CD4-positive, CD25-positive, alpha-beta regulatory T cell (primary cell): ENCODE measurements around the gene LDLRAP1. TPM values are rescaled to one million over a fixed set of nuclear protein-coding genes. Genes with fewer than 3 reads are reported as not detected.

Source experiments
- ATAC-seq, 2 donors: fragments of 150-1000 bp; cut with Tn5 transposase; one replicate each; pipeline ENCODE4 v1.10.0; 2021; ENCODE audit warnings: low read depth in 2 of 2, moderate number of reproducible peaks in 2 of 2, moderate library complexity in 1 of 2
- DNase-seq, 3 donors: peaks; one replicate each; pipeline versions ENCODE4 v3.0.0 to v3.0.0-alpha.2; 2012 to 2022; ENCODE audit warnings: mixed read lengths in 1 of 3
- H3K27ac ChIP-seq: one replicate; pipeline ENCODE4 v1.7.0; 2013; ENCODE audit warnings: mild to moderate bottlenecking, low read length; ENCODE audit not compliant: insufficient read depth, poor library complexity, severe bottlenecking
- H3K27me3 ChIP-seq: one replicate; pipeline ENCODE4 v1.7.0; 2013; ENCODE audit warnings: low read length; ENCODE audit not compliant: control insufficient read depth, insufficient read depth
- H3K36me3 ChIP-seq: one replicate; pipeline ENCODE4 v1.7.0; 2013; ENCODE audit warnings: mild to moderate bottlenecking, low read length, moderate library complexity; ENCODE audit not compliant: control insufficient read depth, insufficient read depth
- H3K4me1 ChIP-seq: 2 replicates; pipeline ENCODE4 v1.7.0; 2013; ENCODE audit warnings: mild to moderate bottlenecking, low read length; ENCODE audit not compliant: insufficient read depth, control insufficient read depth, poor library complexity, severe bottlenecking
- H3K4me3 ChIP-seq: one replicate; pipeline ENCODE4 v1.7.0; 2013; ENCODE audit warnings: low read depth, mild to moderate bottlenecking, low read length, moderate library complexity
- H3K9me3 ChIP-seq, 2 experiments: 1 replicate in 1 of 2; 2 replicates in 1 of 2; pipeline ENCODE4 v1.7.0; 2013; ENCODE audit warnings: low read length in 2 of 2, mild to moderate bottlenecking in 1 of 2, moderate library complexity in 1 of 2; ENCODE audit not compliant: control insufficient read depth in 2 of 2
- H3K27ac Mint-ChIP-seq, 3 donors: one replicate each; pipeline ENCODE4 v1.8.0; 2020 to 2022; ENCODE audit warnings: mild to moderate bottlenecking in 3 of 3, mixed read lengths in 3 of 3, moderate library complexity in 2 of 3
- H3K27me3 Mint-ChIP-seq: one replicate; pipeline ENCODE4 v1.8.0; 2022; ENCODE audit warnings: mild to moderate bottlenecking, mixed read lengths
- H3K36me3 Mint-ChIP-seq: one replicate; pipeline ENCODE4 v1.8.0; 2020; ENCODE audit warnings: mixed read lengths
- H3K4me1 Mint-ChIP-seq, 4 donors: one replicate each; pipeline ENCODE4 v1.8.0; 2020 to 2022; ENCODE audit warnings: mixed read lengths in 4 of 4, mild to moderate bottlenecking in 1 of 4
- H3K4me3 Mint-ChIP-seq, 4 donors: one replicate each; pipeline ENCODE4 v1.8.0; 2020 to 2022; ENCODE audit warnings: mild to moderate bottlenecking in 4 of 4, mixed read lengths in 4 of 4, moderate library complexity in 3 of 4
- H3K9me3 Mint-ChIP-seq, 7 donors: one replicate each; pipeline ENCODE4 v1.8.0; 2020 to 2022; ENCODE audit warnings: mixed read lengths in 7 of 7, mild to moderate bottlenecking in 3 of 7, moderate library complexity in 2 of 7
- polyA plus RNA-seq, 4 donors: library from polyadenylated mRNA; unstranded; fragments of 300-500 nt; fragmentation: Illumina TruSeq; gene quantifications; one replicate each; pipeline ENCODE4 v1.2.3, GENCODE V29; 2021
- total RNA-seq: library from RNA; stranded (reverse); gene quantifications from one replicate; pipeline ENCODE4 v1.2.3, GENCODE V29; 2022

Gene LDLRAP1
- total and polyA plus RNA-seq, 5 donors from 2014 or later = 98.7 to 326 (median 236) TPM

- H3K36me3 Mint-ChIP-seq = peaks cover 39% of the 10 kb centered on the region
- peaks cover 27% of the 10 kb centered on the region for H3K36me3 ChIP-seq
- H3K27ac ChIP-seq = peak overlapping the region; percentile 79
- no peaks in the 10 kb centered on the region for H3K9me3 ChIP-seq
- H3K27me3 ChIP-seq = no peaks in the 10 kb centered on the region
- H3K27me3 Mint-ChIP-seq = no peaks in the 10 kb centered on the region
- ATAC-seq (no peak), DNase-seq (no peak)
- H3K4me3 Mint-ChIP-seq = peak overlapping the region; percentile 93 to 99 (median 96)
- peaks cover 33 to 85% (median 44%) of the 10 kb centered on the region in 4 donors for H3K4me1 Mint-ChIP-seq
- H3K4me1 ChIP-seq = peaks cover 73% of the 10 kb centered on the region
- H3K9me3 Mint-ChIP-seq = no peaks in the 10 kb centered on the region
- H3K4me3 ChIP-seq = peak overlapping the region; percentile 85
- peak overlapping the region; percentile 66 to 93 (median 91) for H3K27ac Mint-ChIP-seq
Observed at GRCh38 chr1:25566176-25566729, 22.8 kb downstream of the LDLRAP1 start.

GRCh38 chr1:25566730-25567341 is 23.4 kb downstream of the LDLRAP1 start:
- H3K27me3 Mint-ChIP-seq = no peaks in the 10 kb centered on the region
- ATAC-seq (no peak), DNase-seq (peak in 2 of 3 donors; percentile 15 to 60)
- Histone ChIP-seq H3K9me3 (no peaks in the 10 kb centered on the region), H3K4me1 (peaks cover 67% of the 10 kb centered on the region), H3K4me3 (no peak overlapping the region), H3K36me3 (peaks cover 27% of the 10 kb centered on the region), H3K27me3 (no peaks in the 10 kb centered on the region), H3K27ac (no peak overlapping the region)
- H3K9me3 Mint-ChIP-seq = no peaks in the 10 kb centered on the region
- H3K27ac Mint-ChIP-seq = peak overlapping the region; percentile 63 to 93 (median 91)
- H3K36me3 Mint-ChIP-seq = peaks cover 39% of the 10 kb centered on the region
- peaks cover 31 to 85% (median 40%) of the 10 kb centered on the region in 4 donors for H3K4me1 Mint-ChIP-seq
- peak overlapping the region; percentile 93 to 99 (median 96) for H3K4me3 Mint-ChIP-seq

GRCh38 chr1:25567710-25568089 is 24.3 kb downstream of the LDLRAP1 start:
- Mint-ChIP-seq H3K27me3 (no peaks in the 10 kb centered on the region), H3K4me3 (peak overlapping the region in 3 of 4 donors; percentile 35 to 64 (median 46))
- peak overlapping the region; percentile 39 for H3K27ac ChIP-seq

GRCh38 chr1:25568090-25568833 is 24.9 kb downstream of the LDLRAP1 start:
- H3K27ac Mint-ChIP-seq = peak overlapping the region; percentile 73 to 92 (median 87)
- Histone ChIP-seq H3K27ac (peak overlapping the region; percentile 39), H3K9me3 (no peaks in the 10 kb centered on the region), H3K27me3 (no peaks in the 10 kb centered on the region), H3K4me3 (no peak overlapping the region), H3K36me3 (peaks cover 25% of the 10 kb centered on the region), H3K4me1 (peaks cover 61% of the 10 kb centered on the region)
- H3K4me1 Mint-ChIP-seq = peaks cover 20 to 84% (median 34%) of the 10 kb centered on the region in 4 donors
- H3K9me3 Mint-ChIP-seq = no peaks in the 10 kb centered on the region
- ATAC-seq (no peak), DNase-seq (no peak)
- peaks cover 32% of the 10 kb centered on the region for H3K36me3 Mint-ChIP-seq
- peak overlapping the region in 3 of 4 donors; percentile 33 to 64 (median 35) for H3K4me3 Mint-ChIP-seq
- no peaks in the 10 kb centered on the region for H3K27me3 Mint-ChIP-seq

More at GRCh38 chr1:25567710-25568089, 24.3 kb downstream of the LDLRAP1 start:
- no peak overlapping the region for H3K4me3 ChIP-seq
- Mint-ChIP-seq H3K9me3 (no peaks in the 10 kb centered on the region), H3K4me1 (peaks cover 26 to 84% (median 37%) of the 10 kb centered on the region in 4 donors), H3K36me3 (peaks cover 37% of the 10 kb centered on the region), H3K27ac (peak overlapping the region; percentile 73 to 93 (median 87))
- peaks cover 27% of the 10 kb centered on the region for H3K36me3 ChIP-seq
- peaks cover 61% of the 10 kb centered on the region for H3K4me1 ChIP-seq
- DNase-seq = no peak
- ATAC-seq = no peak
- no peaks in the 10 kb centered on the region for H3K9me3 ChIP-seq
- H3K27me3 ChIP-seq = no peaks in the 10 kb centered on the region

- Histone ChIP-seq H3K4me3 (no peak overlapping the region), H3K9me3 (no peaks in the 10 kb centered on the region), H3K27me3 (no peaks in the 10 kb centered on the region), H3K4me1 (peaks cover 55% of the 10 kb centered on the region), H3K36me3 (peaks cover 25% of the 10 kb centered on the region), H3K27ac (peak overlapping the region; percentile 14)
- no peak for ATAC-seq
- DNase-seq = no peak
- Mint-ChIP-seq H3K4me3 (peak overlapping the region in 2 of 4 donors; percentile 24 to 26), H3K4me1 (peaks cover 20 to 87% (median 33%) of the 10 kb centered on the region in 4 donors), H3K27ac (peak overlapping the region; percentile 54 to 92 (median 62)), H3K36me3 (peaks cover 29% of the 10 kb centered on the region), H3K9me3 (no peaks in the 10 kb centered on the region), H3K27me3 (no peaks in the 10 kb centered on the region)
Observed at GRCh38 chr1:25568834-25569596, 25.6 kb downstream of the LDLRAP1 start.

DNA sequence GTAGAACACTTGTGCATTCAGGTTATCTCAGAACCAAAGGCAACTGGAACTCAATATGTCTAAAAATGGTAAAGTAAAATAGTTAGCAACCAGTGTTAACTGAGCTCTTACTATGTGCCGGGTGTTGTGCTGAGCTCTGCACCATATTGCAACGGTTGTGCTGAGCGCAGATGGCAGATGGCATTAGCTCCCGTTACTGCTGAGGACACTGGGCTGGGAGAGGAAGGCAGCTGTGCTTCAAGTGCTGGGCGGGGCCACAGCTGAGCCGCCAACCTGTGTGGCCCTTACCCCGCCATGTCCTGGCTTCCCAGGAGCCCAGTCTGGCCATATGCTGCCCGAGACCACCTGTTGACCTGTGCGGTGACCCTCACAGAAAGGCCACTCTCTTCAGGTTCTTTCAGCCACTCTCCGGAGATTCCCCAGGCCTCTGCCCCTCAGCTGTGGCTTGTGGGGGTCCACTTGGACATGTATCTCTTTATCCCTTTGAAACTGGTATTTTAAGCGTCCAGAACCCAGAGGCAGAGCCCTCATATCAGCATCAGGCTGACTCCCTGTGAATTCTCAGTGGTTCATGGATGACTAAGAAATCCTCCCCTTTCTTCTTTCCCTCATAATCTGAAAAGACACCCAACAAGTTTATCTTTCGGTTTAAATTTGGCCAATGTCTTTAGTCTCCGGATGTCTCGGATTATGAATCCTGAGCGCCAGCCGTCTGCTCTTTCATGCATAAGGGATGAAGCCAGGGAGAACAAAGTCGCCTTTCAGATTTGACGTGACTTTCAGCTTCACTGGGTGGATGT is 26.4 kb downstream of the LDLRAP1 start:
- no peaks in the 10 kb centered on the region for H3K9me3 ChIP-seq
- H3K36me3 ChIP-seq = peaks cover 21% of the 10 kb centered on the region
- peak overlapping the region; percentile 14 for H3K27ac ChIP-seq
- peaks cover 22% of the 10 kb centered on the region for H3K36me3 Mint-ChIP-seq
- no peak overlapping the region for H3K4me3 ChIP-seq
- H3K9me3 Mint-ChIP-seq = no peaks in the 10 kb centered on the region
- ATAC-seq (no peak), DNase-seq (no peak)
- H3K4me1 ChIP-seq = peaks cover 47% of the 10 kb centered on the region
- peaks cover 15 to 82% (median 29%) of the 10 kb centered on the region in 4 donors for H3K4me1 Mint-ChIP-seq
- H3K27me3 Mint-ChIP-seq = no peaks in the 10 kb centered on the region
- peak overlapping the region in 1 of 4 donors; percentile 26 for H3K4me3 Mint-ChIP-seq
- H3K27ac Mint-ChIP-seq = peak overlapping the region in 2 of 3 donors; percentile 54 to 92
- H3K27me3 ChIP-seq = no peaks in the 10 kb centered on the region
